Femur (tissue), 1 donor: Measurements from ENCODE around the gene FAM13B.
A peak's percentile ranks its signal among the peaks of the same experiment; 100 is the strongest.
"Not testable (repeated sequence)": the region's sequence is repeated elsewhere in the genome, so short reads cannot be mapped to it uniquely, and the experiment has no call there.

Experiments used
- DNase-seq: peaks from one replicate; pipeline ENCODE4 v3.0.0-alpha.2; 2017

FAM13B gene

DNA sequence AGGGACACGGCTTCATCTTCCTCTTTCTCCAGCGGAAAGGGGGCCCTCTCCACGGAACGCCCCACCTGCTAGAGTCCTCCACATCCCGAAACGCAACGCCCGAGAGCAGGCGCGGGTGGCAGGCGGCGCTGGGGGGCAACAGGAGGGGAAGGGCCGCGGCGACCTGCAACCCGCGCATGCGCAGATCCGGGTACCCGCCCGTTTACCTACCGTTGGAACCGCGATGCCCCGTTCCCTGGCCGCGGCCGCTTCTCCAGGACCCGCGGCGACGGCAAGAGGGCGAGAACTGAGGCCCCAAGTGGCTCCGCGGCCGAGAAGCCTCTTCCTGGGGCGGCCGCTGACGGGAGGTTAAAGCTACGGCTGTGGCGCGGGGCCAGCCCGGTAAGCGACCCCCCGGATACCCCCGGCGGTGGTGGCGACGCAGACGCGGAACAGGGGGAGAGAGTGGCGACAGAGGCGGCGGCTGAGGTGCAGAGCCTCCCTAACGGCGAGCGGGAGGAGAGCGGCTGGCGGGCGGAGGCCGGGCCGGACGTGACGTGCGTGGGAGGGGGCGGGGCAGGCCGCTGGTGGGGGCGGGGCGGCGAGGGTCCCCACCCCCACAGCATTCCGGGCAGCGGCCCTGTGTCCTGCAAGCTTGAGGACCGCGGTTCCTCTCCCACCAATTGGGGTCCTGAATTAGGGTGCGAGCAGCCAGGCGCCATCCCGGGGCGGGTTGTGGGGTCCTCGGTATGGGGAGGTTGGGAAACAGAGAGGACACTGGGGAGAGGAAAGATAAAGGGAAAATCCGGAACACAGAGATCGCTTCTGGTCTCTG, at the start of gene FAM13B:
FAM13B (minus strand) TSS at position 508 of the 814 bp plus-strand sequence. CDS start 13,968 bp downstream, outside the sequence.
- DNase-seq, result peak; percentile 91

GRCh38 chr5:138082033-138082432, 49.2 kb upstream of the FAM13B start:
- no peak for DNase-seq

GRCh38 chr5:138078006-138078643, 45.2 kb upstream of the FAM13B start:
- no peak for DNase-seq

DNA sequence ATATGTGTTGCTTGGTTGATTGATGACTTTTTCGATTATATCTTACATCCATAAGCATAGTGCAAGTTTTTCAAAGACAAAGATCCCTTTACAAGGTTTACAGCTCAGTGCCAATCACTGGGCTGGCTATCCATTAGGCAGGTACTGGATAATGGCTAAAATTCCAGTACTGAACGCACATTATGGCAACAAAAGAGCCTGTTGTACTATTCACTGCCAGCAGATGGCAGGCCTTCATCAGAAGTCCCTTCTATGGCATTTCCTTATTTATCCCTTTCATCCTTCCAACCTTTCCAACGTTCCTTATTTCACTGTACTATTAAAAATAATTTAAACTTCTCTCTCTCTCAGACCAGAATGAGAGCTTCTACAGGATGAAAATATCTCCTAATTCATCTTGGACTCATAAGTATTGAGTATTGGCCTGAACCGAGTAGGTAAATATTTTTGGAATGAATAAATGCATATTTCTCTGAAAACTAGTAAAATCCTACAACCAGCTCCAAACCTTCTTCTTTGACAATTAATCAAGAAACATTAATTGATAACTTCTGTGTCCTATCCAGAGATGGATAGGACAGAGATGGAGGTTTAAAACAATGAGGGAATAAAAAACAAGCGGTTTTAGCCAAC, 44.3 kb upstream of the FAM13B start:
- peak; percentile 67 for DNase-seq

- not testable (repeated sequence) for DNase-seq
Measured at GRCh38 chr5:138070026-138070425, 37.1 kb upstream of the FAM13B start.

DNA sequence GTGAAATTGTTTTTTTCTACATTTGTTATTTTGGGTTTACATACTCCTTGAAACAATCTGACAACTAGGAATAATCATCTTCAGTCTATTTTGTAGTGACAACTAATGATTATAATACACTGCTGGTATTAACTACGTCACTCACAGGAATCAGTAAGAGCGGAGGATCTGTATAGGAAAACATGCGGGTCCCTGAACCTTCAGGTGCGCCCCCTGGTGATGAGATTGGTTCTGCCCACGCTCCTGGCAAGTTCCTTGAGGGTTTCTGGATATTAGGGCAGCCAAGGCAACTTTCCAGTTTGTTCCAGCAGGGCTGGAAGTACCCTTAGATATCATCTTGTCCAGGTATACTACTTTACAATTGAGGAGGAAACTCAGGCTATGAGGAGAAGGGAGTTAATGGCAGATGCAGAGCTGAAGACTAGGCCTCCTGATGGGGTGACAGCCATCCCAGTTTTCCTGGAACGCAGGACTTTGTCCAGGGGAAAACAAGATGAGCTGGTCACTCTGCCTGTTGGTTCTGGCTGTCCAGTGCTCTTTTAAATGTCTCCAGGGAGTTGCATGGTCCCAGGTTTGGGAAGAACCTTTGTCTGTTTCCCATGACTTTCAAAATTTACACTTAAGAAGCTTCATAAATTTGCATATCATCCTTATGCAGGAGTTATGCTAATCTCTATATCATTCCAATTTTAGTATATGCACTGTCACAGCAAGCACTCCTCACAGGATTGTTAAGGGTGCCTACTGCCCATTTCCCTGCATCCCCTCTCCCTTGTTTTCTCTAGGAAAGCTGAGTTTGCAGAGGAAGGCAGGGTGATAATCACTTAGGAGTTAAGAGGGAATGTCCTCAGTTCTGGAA, 36.1 kb upstream of the FAM13B start:
- peak; percentile 38 for DNase-seq

DNA sequence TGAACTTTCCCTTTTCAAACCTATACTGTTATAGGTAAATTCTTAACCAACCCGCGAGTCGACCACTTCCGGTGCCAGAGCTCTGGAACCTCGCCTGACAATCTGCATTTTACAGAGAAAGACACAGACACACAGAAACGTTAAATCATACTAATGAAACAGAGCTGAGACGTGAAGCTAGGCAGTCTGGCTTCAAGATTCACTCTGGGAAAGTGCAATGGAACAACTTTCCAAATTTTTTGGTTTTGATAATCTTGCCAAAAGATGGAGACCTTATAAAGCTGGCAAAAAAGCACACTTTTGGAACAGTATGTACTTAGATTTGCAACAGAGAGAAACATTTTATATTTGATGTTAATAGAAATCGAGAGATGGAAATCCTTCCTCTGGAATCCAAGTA, 35.1 kb upstream of the FAM13B start:
- DNase-seq, result no peak

GRCh38 chr5:138065102-138065501, 32.2 kb upstream of the FAM13B start:
- DNase-seq, result no peak

DNA sequence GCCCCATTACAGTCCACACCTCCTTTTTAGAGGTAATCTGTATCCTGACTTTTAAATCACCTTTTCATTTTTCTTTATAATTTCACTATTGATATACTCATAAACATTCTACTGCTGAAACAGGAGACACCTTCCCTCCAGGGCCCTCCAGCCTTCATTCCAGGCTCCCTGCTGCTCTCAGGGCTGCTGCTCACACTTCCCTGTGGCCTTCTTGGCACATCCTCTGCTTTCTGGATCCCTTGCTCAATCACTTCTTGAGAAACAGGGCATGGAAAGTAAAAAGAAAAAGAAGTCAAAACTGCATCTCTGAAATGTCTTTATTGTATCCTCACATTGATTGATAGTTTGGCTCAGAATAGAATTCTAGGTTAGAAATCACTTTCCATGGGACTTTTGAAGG, 31.6 kb upstream of the FAM13B start:
- no peak for DNase-seq

DNA sequence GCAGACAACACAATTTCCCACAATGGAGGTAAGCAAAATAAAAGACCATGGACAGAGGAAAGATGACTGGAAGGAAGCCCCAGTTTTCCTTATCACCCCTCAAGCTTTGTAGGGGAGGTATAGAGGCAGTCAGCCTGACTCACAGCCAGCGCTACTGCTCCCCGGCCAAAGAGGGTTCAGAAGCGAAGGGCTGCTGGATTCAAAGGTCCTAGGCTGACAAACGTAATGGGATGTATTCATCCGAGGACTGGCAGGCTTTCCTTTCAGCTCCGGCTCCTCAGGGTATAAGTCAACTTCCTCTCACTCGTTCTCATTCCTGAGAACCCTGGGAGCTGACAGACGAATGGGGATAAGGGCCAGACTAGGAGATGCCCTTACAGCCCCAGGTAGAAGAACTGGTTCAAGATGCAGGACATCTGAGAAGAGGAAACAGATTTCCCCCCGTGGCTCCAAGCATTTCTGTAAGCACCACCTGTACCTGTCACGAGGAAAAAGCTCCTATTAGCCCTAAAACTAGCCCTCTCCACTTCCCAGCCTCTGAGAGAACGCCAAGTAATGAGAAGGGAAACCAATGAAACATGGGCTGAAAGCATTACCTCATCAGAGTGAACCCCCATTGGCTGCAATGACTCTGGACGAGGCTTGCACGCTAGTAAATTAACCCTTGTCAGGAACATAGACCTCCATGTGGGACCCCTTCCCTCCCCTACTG, 22.1 kb upstream of the FAM13B start:
- no peak for DNase-seq

- DNase-seq, result no peak
Measured at GRCh38 chr5:138054206-138054605, 21.3 kb upstream of the FAM13B start.

GRCh38 chr5:138053554-138053953, 20.7 kb upstream of the FAM13B start:
- no peak for DNase-seq

DNA sequence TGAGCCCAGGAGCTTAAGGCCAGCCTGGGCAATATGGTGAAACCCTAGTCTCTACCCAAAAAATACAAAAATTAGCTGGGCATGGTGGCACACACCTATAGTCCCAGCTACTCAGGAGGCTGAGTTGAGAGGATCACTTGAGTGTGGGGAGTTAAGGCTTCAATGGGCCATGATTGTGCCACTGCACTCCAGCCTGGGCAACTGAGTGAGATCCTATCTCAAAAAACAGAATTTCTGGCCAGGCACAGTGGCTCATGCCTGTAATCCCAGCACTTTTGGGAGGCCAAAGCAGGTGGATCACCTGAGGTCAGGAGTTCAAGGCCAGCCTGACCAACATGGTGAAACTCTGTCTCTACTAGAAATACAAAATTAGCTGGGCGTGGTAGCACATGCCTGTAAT, 19.8 kb upstream of the FAM13B start:
- not testable (repeated sequence) for DNase-seq

- DNase-seq, result no peak
Measured at GRCh38 chr5:138051441-138052296, 18.8 kb upstream of the FAM13B start.

DNA sequence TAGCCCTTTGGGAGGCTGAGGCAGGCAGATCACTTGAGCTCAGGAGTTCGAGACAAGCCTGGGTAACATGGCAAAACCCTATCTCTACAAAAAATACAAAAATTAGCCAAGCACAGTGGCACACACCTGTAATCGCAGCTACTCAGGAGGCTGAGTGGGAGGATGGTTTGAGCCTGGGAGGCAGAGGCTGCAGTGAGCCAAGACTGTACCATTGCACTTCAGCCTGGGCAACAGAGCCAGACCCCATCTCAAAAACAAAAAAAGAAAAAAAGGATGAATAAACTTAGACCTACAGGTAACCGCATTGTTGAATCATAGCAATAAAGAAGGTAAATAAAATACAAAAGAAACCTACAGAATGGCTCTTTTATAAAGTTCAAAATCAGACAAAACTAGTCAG, 12.4 kb upstream of the FAM13B start:
- DNase-seq, result not testable (repeated sequence)

DNA sequence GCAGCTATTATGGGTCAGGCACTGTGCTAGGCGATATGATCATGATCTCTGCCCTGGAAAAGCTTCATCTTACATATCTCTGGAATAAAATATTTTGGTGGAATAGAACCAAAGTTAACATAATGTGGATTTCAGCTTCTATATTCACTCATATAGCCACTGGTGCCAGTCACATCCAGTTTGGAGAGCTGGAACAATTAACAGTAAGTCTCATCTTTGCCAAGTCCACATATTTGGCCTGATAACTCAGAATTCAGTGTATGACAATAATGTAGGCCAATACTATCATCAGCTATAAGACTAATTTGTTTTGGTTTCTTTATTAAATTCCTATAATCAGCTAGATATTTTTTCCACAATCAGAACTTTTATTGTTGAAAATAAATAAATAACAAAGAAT, 5.9 kb upstream of the FAM13B start:
- DNase-seq, result no peak

DNA sequence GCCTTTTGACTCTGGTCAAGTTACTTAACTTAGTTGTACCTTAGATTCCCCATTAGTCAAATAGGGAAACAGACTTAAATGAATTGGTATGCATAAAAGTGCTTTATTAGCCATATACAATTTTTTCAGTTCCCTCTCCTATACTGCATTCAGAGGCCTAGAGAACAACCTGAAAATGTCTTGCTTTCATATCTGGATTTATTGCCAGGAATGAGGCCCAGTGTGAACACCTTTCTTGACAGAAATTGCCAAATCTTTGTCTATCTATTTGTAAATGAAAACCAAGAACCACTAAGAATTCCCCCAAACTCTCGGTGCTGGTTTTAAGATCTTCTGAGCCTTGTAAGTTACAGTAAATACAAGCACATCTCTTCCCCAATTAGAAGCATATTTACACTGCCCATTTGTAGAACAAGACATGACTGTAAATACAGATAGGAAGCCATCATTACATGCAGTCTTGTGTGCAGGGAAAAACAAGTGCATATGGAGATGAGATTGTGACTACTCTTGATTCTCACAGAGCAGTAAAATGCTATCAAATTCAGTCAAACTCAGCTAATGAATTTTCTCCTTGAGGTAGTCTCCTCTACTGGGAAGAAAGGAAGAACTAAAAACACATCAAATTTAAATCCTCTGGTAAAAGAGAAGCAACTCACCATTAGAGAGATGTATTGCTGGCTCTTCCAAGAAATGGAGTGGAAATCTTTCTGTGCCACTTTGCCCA, 5.2 kb upstream of the FAM13B start:
- DNase-seq, result no peak

DNA sequence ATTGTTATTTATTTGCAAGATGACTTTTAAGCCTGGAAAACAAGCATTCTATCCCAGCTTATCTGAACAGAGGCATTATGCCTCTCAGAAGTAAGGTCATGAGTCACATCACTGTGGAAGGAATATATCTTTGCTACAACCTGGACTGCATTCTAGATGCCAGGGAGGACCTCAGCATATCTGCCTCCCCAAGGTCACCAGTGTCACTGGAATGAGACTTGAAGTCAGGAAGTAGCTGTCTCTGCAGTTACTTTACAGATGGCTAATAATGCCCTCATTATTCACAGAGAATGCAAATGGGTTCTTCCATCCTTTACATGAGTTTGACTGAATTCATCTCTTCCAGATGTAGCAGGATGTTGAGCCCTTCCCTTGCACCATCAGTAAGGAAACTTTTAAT, 4.4 kb upstream of the FAM13B start:
- DNase-seq, result no peak

GRCh38 chr5:138035605-138036537, 3.0 kb upstream of the FAM13B start:
- DNase-seq, result peak; percentile 74
